SIG-M5 treated with dmso at 0.1 percent for 504 hours (cell line): ENCODE measurements around the gene FMOD.
A peak's percentile ranks its signal among the peaks of the same experiment; 100 is the strongest.

Experiments
- DNase-seq: peaks from one replicate; lab custom pipeline; 2025; ENCODE audit not compliant: unreplicated experiment; lab: John Stamatoyannopoulos, UW

FMOD gene

GRCh38 chr1:203361945-203362719 is 11.2 kb upstream of the FMOD start:
- DNase-seq: no peak

GRCh38 chr1:203360547-203361185 is 9.7 kb upstream of the FMOD start:
- no peak for DNase-seq

GRCh38 chr1:203359010-203359571 is 8.2 kb upstream of the FMOD start:
- no peak for DNase-seq

- no peak for DNase-seq
Observed at GRCh38 chr1:203354246-203354645, 3.3 kb upstream of the FMOD start.

- no peak for DNase-seq
Observed at GRCh38 chr1:203353486-203353885, 2.6 kb upstream of the FMOD start.

DNA sequence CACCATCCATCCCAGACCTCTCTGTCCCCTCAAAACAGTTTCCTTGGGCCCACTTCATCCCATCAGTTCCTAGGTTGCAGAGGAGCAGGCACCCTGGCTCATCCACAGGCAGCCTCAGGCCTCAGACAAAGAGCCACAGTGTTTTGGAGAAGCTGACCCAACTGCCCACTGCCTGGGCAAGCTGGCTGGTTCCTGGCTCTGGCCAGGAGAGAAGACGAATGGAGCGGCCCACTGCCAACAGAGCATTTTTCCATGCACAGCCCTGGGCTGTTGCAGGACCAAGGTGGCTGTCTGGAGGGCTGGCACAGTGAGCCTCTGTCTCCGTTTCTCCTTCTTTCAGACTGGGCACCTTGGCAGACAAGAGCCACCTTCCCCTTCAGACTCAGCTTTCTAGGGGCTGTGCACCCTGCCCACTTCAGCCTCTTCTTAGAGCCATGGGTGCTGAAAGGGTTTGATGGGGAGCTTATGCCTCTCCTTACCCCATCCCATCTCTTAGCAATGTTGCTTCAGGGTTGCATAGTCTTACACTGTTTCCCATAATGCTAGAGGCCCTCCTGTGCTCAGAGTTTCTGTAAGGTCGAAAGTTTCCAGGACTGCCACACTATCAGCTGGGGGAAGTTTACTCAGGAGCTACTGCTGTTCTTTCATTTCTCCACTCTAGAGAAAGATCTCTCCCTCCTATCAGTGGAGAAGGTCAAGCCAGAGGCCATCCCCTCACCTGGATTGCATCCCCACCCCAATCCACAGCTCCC is 973 bp downstream of the FMOD start:
- no peak for DNase-seq

- no peak for DNase-seq
Observed at GRCh38 chr1:203349166-203349565, 1.8 kb downstream of the FMOD start.

GRCh38 chr1:203346769-203347102 is 4.2 kb downstream of the FMOD start:
- no peak for DNase-seq

DNA sequence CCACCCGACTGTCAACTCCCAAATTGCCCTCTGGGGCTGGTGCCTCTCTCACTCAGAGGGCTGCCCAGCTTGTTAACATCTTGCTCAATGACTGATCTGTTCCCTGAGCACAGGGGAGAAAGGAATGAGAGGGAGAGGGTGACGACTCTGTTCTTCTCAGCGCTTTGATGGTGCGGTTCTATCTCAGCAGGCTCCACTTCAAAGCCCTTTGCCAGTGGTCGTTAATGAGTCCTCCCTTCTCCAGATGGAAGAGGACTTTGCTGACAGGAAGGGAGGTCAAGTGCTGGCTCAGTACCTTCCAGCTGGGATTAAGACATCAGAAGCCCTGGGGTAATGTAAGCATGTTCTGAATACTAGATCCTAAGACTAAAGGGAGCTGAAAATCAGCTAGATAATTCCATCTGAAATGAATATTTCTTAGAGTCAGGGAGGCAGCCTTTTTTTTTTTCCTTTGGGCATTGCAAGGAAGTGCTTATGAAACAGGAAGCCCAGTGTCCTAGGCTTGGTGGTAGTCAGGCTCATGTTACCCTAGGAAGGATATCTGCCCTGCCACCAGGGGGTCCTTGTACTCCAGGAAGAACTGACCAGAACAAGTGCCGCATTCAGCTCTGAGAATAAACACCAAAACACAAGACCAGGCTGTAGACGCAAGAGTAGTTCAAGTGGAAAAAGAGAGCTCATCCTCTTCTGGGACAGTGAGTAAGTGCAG is 4.7 kb downstream of the FMOD start:
- DNase-seq: peak; percentile 26

DNA sequence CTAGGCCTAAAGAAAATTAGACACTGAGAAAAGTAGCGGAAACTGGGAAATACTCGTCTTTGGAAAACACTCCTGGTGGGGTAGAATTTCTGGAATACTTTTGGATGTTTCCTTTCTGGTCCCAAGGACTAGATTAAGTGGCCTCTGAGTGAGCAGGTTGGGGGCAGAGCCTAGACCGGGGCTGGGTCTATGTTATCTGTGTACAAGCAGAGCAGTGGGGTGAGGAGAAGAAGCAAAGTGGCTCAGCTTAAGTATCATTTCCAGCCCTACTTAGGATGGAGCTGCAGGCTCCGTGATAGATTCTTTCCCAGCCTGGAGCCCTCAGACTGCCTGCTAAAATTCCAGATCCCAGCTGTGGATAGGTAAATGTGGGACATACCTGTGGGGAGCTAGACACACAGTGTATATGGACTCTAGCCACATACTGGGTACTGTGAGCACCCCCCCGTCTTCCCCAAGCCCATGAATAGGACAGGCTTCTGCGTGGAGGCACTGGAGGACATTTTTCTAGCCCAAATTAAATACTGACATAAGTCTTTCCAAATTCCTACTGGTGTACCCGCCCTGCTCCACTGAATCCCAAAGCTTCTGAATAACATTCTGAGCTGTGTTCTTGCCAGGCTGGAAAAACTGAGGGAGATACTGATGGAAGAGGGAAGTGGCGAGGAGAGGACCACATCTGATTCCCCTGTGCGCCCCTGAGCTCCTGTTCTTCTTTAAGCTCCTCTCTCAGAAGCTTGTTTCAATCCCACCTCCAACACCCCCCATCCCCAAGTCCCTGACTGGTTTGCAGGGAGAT is 6.8 kb downstream of the FMOD start:
- DNase-seq: no peak

- peak; percentile 67 for DNase-seq
Observed at GRCh38 chr1:203342192-203342940, 8.6 kb downstream of the FMOD start.

- DNase-seq: peak; percentile 89
Observed at GRCh38 chr1:203340112-203340790, 10.7 kb downstream of the FMOD start.

DNA sequence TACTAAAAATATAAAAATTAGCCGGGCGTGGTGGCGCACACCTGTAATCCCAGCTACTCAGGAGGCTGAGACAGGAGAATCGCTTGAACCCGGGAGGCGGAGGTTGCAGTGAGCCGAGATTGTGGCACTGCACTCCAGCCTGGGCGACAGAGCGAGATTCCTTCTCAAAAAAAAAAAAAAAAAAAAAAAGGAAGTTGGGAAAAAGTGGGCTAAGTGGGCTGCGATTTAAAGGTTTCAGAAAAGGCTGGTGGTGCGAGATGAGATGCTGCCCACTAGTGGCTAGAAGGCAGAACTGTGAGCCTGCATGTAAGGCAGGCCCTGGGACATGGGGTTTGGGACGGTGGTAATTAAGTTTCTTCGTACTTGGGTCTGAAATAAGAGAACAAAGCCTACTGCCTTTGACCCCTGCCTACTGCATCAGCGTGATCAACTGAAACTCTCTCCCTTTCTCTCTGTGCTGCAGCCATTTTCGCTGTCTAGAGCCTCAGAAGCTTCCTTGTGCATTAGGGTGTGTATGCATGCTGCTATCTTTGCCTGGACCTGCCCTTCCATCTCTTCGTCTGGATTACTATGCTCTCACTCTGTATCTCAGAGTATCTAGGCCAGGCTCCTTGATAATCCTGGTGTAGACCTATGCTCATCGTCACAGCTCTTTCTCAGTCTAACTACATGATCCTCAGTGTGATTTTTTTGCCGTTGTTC is 12.4 kb downstream of the FMOD start:
- DNase-seq: peak; percentile 73

GRCh38 chr1:203336097-203336496 is 14.8 kb downstream of the FMOD start:
- no peak for DNase-seq

GRCh38 chr1:203335503-203335902 is 15.4 kb downstream of the FMOD start:
- DNase-seq: no peak

DNA sequence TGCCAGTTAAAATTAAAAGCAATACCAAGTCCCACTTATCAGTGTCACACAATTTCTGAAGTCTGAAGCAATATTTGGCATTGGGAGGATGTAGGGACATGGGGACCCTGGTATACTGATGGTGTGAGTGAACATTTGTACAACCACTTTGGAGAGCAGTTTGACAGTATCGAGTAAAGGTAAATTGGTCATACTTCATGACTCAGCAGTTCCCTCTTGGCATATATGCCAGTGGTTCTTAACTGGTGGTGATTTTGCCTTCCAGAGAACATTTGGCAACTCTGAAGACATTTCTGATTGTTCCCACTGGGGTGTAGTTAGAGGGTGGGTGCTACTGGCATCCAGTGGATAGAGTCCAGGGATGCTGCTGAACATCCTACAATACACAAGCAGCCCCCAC is 19.7 kb downstream of the FMOD start:
- DNase-seq: no peak

DNA sequence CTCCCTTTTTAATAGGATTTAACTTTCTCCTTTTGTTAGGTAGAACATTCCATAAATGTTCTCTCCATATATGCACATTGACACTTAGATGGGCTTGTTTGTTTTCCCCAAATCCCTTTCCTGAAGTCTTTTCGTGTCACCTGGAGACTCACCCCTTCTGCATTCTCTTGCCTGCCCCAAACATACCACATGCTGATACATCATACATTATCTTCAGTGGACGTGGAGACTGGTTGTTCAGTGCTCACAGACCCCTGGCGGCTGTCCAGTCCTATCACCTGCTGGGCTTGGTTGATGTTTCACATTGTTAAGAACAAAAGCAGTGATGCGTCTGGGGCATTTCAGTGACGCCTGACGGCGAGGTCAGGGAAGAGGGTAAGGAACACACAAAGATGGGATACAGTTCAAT is 22.2 kb downstream of the FMOD start:
- DNase-seq: no peak

DNA sequence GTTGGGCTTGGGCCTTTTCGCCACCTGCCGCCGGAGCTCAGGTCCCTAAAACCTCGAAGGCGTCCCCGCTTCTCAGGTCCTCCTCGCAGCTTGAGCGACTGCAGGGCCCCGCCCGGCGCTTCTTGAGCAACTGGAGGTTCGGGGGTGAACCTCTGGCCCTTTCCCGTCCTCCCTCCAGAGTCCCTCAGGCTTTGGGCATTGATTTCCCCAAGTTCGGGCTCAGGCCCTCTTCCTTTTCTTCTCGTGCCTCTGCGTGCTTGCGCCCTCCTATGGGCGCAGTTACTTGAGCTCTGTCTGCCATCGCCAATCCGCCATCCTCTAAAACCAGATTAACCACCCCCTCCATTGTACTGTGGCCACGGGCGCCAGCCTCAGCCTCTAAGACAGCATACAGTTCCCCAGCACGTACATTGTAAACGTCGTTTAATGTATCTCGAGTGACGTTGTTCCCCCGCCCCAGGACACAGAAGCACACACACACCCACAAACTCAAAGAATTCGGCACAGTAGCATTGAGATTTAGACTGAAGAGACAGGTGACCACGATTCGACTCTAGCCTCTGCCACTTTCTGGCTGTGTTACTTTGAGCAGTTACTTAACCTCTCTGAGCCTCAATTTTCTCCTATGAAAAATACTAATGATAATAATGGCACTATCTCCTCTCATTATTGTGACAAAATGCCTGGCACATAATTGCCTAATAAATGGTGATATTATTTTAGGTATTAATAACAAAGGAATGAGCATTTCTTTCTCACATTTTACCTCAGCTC is 23.1 kb downstream of the FMOD start:
- peak; percentile 95 for DNase-seq
